ENCODE measurements around the gene CCDC90B.
"Not testable (repeated sequence)": the region's sequence is repeated elsewhere in the genome, so short reads cannot be mapped to it uniquely, and the experiment has no call there.

The CCDC90B gene

DNA sequence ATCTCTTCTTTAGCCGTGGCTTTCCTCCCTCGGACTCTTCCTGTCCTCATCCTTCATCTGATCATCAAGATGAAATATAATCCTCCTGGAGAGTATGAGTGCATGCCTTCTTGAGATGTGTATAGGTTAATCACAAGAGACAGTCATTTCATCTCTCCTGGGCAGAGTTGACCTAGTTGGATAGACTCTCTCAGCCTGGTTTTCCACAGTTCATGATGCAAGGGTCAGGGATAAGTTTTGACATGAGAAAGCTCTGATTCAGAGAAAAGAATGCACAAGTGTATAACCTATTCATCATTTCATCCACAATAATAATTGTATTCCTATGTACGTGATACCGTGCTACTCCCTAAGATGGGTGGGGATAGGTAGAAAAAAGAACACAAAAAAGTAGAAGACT is 33.2 kb upstream of the CCDC90B start:
- Histone ChIP-seq H3K14ac (ENCODE audit: low read length) (no peak overlapping the region), H3K4ac (ENCODE audit: low read length) (no peak overlapping the region), H4K91ac (ENCODE audit: low read depth, low read length, poor library complexity) (no peak overlapping the region), H2AK5ac (ENCODE audit: low read depth, low read length) (no peak overlapping the region), H3K36me3 (replicated peaks in 1 of 2; ENCODE audit: control insufficient read depth in 2 of 2, insufficient read depth in 2 of 2, low read length in 2 of 2) (no peaks in the 10 kb centered on the region), H3K4me1 (ENCODE audit: control insufficient read depth in 2 of 2, insufficient read depth in 1 of 2, low read depth in 1 of 2, low read length in 2 of 2) (no peaks in the 10 kb centered on the region), H4K8ac (ENCODE audit: low read depth, low read length) (no peak overlapping the region), H3K27me3 (ENCODE audit: control insufficient read depth in 3 of 3, insufficient read depth in 3 of 3, low read depth in 1 of 3, low read length in 3 of 3) (no peaks in the 10 kb centered on the region), H3K79me1 (ENCODE audit: low read depth, low read length) (no peaks in the 10 kb centered on the region), H3K4me2 (ENCODE audit: insufficient read depth, low read length, poor library complexity, severe bottlenecking) (no peak overlapping the region), H2BK5ac (ENCODE audit: low read length) (no peak overlapping the region), H2AFZ (ENCODE audit: low read length) (no peak overlapping the region), H3K27ac (replicated peaks; ENCODE audit: low read length) (no peak overlapping the region), H3K4me3 (ENCODE audit: low read length in 2 of 2) (no peak overlapping the region), H3K23ac (ENCODE audit: low read depth, low read length, poor library complexity) (no peak overlapping the region), H2BK12ac (ENCODE audit: low read length) (no peak overlapping the region), H2BK15ac (ENCODE audit: low read length) (no peak overlapping the region), H2BK120ac (ENCODE audit: low read depth, low read length) (no peak overlapping the region), H3K18ac (ENCODE audit: low read length) (no peak overlapping the region), H3K9me3 (replicated peaks in 1 of 2; ENCODE audit: control insufficient read depth in 2 of 2, insufficient read depth in 1 of 2, low read depth in 1 of 2, low read length in 2 of 2) (peaks cover 0 to 5% of the 10 kb centered on the region in 2 donors), H3K9ac (ENCODE audit: low read depth, low read length, poor library complexity) (no peak overlapping the region)
- WGBS, 2 donors (ENCODE audit: extremely low coverage in 2 of 2, insufficient read length in 2 of 2, insufficient replicate concordance in 1 of 2): no CpG with 5 or more reads among the region's 4 CpGs
- DNase-seq (ENCODE audit: low spot score): no peak

DNA sequence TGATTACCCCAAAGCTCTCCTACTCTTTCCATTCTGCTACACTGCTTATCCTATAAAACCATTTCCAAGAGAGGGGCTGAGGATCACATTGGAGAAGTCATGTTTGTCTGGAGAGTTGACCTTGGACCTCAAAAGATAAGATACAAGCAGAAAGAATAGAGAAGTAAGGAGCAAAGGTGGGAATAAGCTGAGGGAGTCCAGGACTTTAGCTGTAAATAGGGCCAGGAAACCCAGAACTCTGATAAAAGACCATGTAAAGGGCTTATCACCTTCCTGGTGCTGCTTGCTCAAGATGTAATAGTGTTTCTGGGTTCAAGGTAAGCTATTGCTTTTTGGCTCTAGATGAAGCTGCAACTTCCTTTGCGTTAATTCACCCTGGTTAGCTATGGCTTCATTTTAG is 32.8 kb upstream of the CCDC90B start:
- no peak overlapping the region for H3K23ac ChIP-seq (ENCODE audit: low read depth, low read length, poor library complexity)
- H4K91ac ChIP-seq (ENCODE audit: low read depth, low read length, poor library complexity): no peak overlapping the region
- H3K4me3 ChIP-seq (ENCODE audit: low read length in 2 of 2): no peak overlapping the region
- no peak overlapping the region for H2BK12ac ChIP-seq (ENCODE audit: low read length)
- H3K36me3 ChIP-seq (replicated peaks in 1 of 2; ENCODE audit: control insufficient read depth in 2 of 2, insufficient read depth in 2 of 2, low read length in 2 of 2): no peaks in the 10 kb centered on the region
- peaks cover 0 to 5% of the 10 kb centered on the region in 2 donors for H3K9me3 ChIP-seq (replicated peaks in 1 of 2; ENCODE audit: control insufficient read depth in 2 of 2, insufficient read depth in 1 of 2, low read depth in 1 of 2, low read length in 2 of 2)
- H3K27me3 ChIP-seq (ENCODE audit: control insufficient read depth in 3 of 3, insufficient read depth in 3 of 3, low read depth in 1 of 3, low read length in 3 of 3): no peaks in the 10 kb centered on the region
- H3K18ac ChIP-seq (ENCODE audit: low read length): no peak overlapping the region
- H3K79me1 ChIP-seq (ENCODE audit: low read depth, low read length): no peaks in the 10 kb centered on the region
- no peak overlapping the region for H3K27ac ChIP-seq (replicated peaks; ENCODE audit: low read length)
- H3K9ac ChIP-seq (ENCODE audit: low read depth, low read length, poor library complexity): no peak overlapping the region
- no peak overlapping the region for H2BK15ac ChIP-seq (ENCODE audit: low read length)
- no peak overlapping the region for H3K4ac ChIP-seq (ENCODE audit: low read length)
- no peaks in the 10 kb centered on the region for H3K4me1 ChIP-seq (ENCODE audit: control insufficient read depth in 2 of 2, insufficient read depth in 1 of 2, low read depth in 1 of 2, low read length in 2 of 2)
- no peak overlapping the region for H2BK120ac ChIP-seq (ENCODE audit: low read depth, low read length)
- DNase-seq (ENCODE audit: low spot score): no peak
- WGBS, 2 donors (ENCODE audit: extremely low coverage in 2 of 2, insufficient read length in 2 of 2, insufficient replicate concordance in 1 of 2): no CpG with 5 or more reads among the region's 1 CpG
- H4K8ac ChIP-seq (ENCODE audit: low read depth, low read length): no peak overlapping the region
- H3K14ac ChIP-seq (ENCODE audit: low read length): no peak overlapping the region
- no peak overlapping the region for H2BK5ac ChIP-seq (ENCODE audit: low read length)
- H2AFZ ChIP-seq (ENCODE audit: low read length): no peak overlapping the region
- H2AK5ac ChIP-seq (ENCODE audit: low read depth, low read length): no peak overlapping the region
- no peak overlapping the region for H3K4me2 ChIP-seq (ENCODE audit: insufficient read depth, low read length, poor library complexity, severe bottlenecking)

DNA sequence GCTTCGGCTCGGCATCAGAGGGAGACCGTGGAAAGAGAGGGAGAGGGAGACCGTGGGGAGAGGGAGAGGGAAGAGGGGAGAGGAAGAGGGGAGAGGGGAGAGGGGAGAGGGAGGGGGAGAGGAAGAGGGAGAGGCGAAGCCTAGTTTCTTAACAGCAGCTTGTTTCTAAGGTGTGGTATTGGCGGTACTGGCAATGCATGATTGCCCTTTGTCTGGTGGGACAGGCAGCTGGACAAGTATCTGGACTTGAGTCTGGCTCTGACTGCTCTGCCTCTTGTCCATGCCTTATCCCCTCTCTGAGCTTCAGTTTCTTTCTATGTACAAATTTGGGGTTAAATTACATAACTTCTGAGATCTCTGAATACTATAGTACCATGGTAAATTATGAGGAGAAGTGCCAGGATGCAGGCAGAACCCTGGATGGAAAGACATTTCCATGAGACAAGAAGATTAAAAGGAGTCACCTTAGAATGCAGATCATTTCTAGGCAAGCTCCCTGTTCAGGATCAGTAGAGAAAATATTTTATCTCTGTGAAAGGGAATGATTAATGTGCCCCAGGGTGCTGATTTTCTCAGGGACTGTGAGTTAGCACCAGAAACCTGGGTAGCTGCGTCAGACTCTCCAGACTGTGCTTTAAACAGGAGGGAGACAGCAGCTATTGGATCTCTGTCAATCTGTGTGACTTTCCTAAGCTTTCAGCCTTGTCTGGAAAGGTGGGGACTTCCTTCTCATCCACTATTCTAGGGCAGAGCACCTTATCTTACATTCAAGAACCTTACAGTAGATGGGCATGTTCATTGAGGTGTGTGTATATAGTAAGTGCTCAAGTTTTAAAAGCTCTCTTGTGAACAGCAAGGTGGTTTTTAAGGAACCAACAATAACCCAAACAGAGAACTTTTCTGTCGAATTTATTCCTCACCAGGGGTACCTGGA is 31.9 kb upstream of the CCDC90B start:
- Histone ChIP-seq H3K79me1 (ENCODE audit: low read depth, low read length) (no peaks in the 10 kb centered on the region), H4K91ac (ENCODE audit: low read depth, low read length, poor library complexity) (no peak overlapping the region)
- WGBS, 2 donors (ENCODE audit: extremely low coverage in 2 of 2, insufficient read length in 2 of 2, insufficient replicate concordance in 1 of 2): no CpG with 5 or more reads among the region's 8 CpGs

DNA sequence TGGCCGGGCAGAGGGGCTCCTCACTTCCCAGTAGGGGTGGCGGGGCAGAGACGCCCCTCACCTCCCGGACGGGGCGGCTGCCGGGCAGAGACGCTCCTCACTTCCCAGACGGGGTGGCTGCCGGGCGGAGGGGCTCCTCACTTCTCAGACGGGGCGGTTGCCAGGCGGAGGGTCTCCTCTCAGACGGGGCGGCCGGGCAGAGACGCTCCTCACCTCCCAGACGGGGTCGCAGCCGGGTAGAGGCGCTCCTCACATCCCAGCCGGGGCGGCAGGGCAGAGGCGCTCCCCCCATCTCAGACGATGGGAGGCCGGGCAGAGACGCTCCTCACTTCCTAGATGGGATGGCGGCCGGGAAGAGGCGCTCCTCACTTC is 30.7 kb upstream of the CCDC90B start:
- not testable (repeated sequence) for H3K23ac ChIP-seq (ENCODE audit: low read depth, low read length, poor library complexity); DNase-seq (ENCODE audit: low spot score); H4K91ac ChIP-seq (ENCODE audit: low read depth, low read length, poor library complexity); H3K18ac ChIP-seq (ENCODE audit: low read length); H4K8ac ChIP-seq (ENCODE audit: low read depth, low read length); H2AFZ ChIP-seq (ENCODE audit: low read length); H2BK5ac ChIP-seq (ENCODE audit: low read length); H2AK5ac ChIP-seq (ENCODE audit: low read depth, low read length); H3K36me3 ChIP-seq (replicated peaks in 1 of 2; ENCODE audit: control insufficient read depth in 2 of 2, insufficient read depth in 2 of 2, low read length in 2 of 2); H3K14ac ChIP-seq (ENCODE audit: low read length); H3K27me3 ChIP-seq (ENCODE audit: control insufficient read depth in 3 of 3, insufficient read depth in 3 of 3, low read depth in 1 of 3, low read length in 3 of 3); H2BK12ac ChIP-seq (ENCODE audit: low read length); H2BK120ac ChIP-seq (ENCODE audit: low read depth, low read length); H3K9me3 ChIP-seq (replicated peaks in 1 of 2; ENCODE audit: control insufficient read depth in 2 of 2, insufficient read depth in 1 of 2, low read depth in 1 of 2, low read length in 2 of 2); H3K27ac ChIP-seq (replicated peaks; ENCODE audit: low read length); H3K4me1 ChIP-seq (ENCODE audit: control insufficient read depth in 2 of 2, insufficient read depth in 1 of 2, low read depth in 1 of 2, low read length in 2 of 2); H3K4me2 ChIP-seq (ENCODE audit: insufficient read depth, low read length, poor library complexity, severe bottlenecking); H3K4me3 ChIP-seq (ENCODE audit: low read length in 2 of 2); H3K9ac ChIP-seq (ENCODE audit: low read depth, low read length, poor library complexity); H2BK15ac ChIP-seq (ENCODE audit: low read length); H3K4ac ChIP-seq (ENCODE audit: low read length); H3K79me1 ChIP-seq (ENCODE audit: low read depth, low read length)
- WGBS, 2 donors (ENCODE audit: extremely low coverage in 2 of 2, insufficient read length in 2 of 2, insufficient replicate concordance in 1 of 2): no CpG with 5 or more reads among the region's 31 CpGs

More for the DNA sequence above, 31.9 kb upstream of the CCDC90B start:
- Histone ChIP-seq H3K4me3 (ENCODE audit: low read length in 2 of 2) (no peak overlapping the region), H2BK12ac (ENCODE audit: low read length) (no peak overlapping the region), H2BK120ac (ENCODE audit: low read depth, low read length) (no peak overlapping the region), H2BK5ac (ENCODE audit: low read length) (no peak overlapping the region), H4K8ac (ENCODE audit: low read depth, low read length) (no peak overlapping the region), H2BK15ac (ENCODE audit: low read length) (no peak overlapping the region), H3K4ac (ENCODE audit: low read length) (no peak overlapping the region), H3K4me1 (ENCODE audit: control insufficient read depth in 2 of 2, insufficient read depth in 1 of 2, low read depth in 1 of 2, low read length in 2 of 2) (no peaks in the 10 kb centered on the region), H3K36me3 (replicated peaks in 1 of 2; ENCODE audit: control insufficient read depth in 2 of 2, insufficient read depth in 2 of 2, low read length in 2 of 2) (no peaks in the 10 kb centered on the region), H3K14ac (ENCODE audit: low read length) (no peak overlapping the region), H3K9me3 (replicated peaks in 1 of 2; ENCODE audit: control insufficient read depth in 2 of 2, insufficient read depth in 1 of 2, low read depth in 1 of 2, low read length in 2 of 2) (peaks cover 0 to 5% of the 10 kb centered on the region in 2 donors), H3K18ac (ENCODE audit: low read length) (no peak overlapping the region), H2AFZ (ENCODE audit: low read length) (no peak overlapping the region), H3K27ac (replicated peaks; ENCODE audit: low read length) (no peak overlapping the region), H3K27me3 (ENCODE audit: control insufficient read depth in 3 of 3, insufficient read depth in 3 of 3, low read depth in 1 of 3, low read length in 3 of 3) (no peaks in the 10 kb centered on the region), H3K4me2 (ENCODE audit: insufficient read depth, low read length, poor library complexity, severe bottlenecking) (no peak overlapping the region), H3K9ac (ENCODE audit: low read depth, low read length, poor library complexity) (no peak overlapping the region), H3K23ac (ENCODE audit: low read depth, low read length, poor library complexity) (no peak overlapping the region), H2AK5ac (ENCODE audit: low read depth, low read length) (no peak overlapping the region)
- no peak for DNase-seq (ENCODE audit: low spot score)

All from neuronal stem cell (in vitro differentiated cells).